ENCODE data around the gene ERH.
"Not testable (repeated sequence)": the region's sequence is repeated elsewhere in the genome, so short reads cannot be mapped to it uniquely, and the experiment has no call there.

Gene ERH

GRCh38 chr14:69398053-69398817, at the start of gene ERH, which contains the start of gene SLC39A9:
ERH (minus strand) TSS chr14:69398299; CDS start chr14:69398233, 66 bp downstream.
SLC39A9 (plus strand) TSS chr14:69398692; CDS start chr14:69399370, 678 bp downstream.
- peak within 1 kb of the TSS; percentile 100 for H3K27ac Mint-ChIP-seq
- peaks cover 69% of the 10 kb centered on the region for H3K4me1 Mint-ChIP-seq (ENCODE audit: low read depth)
- no peaks in the 10 kb centered on the region for H3K27me3 Mint-ChIP-seq
- no peaks in the 10 kb centered on the region for H3K9me3 Mint-ChIP-seq (ENCODE audit: low read depth)
- H3K36me3 Mint-ChIP-seq = peaks cover 5% of the 10 kb centered on the region
- peak within 1 kb of the TSS; percentile 98 for H3K4me3 Mint-ChIP-seq

- H3K27ac Mint-ChIP-seq = no peak overlapping the region
- no peaks in the 10 kb centered on the region for H3K9me3 Mint-ChIP-seq (ENCODE audit: low read depth)
- H3K36me3 Mint-ChIP-seq = peaks cover 18% of the 10 kb centered on the region
- H3K4me3 Mint-ChIP-seq = no peak overlapping the region
- H3K4me1 Mint-ChIP-seq (ENCODE audit: low read depth) = peaks cover 7% of the 10 kb centered on the region
- no peaks in the 10 kb centered on the region for H3K27me3 Mint-ChIP-seq
Observed at GRCh38 chr14:69443296-69443805, 45.3 kb upstream of the ERH start.

GRCh38 chr14:69441948-69442347, 43.8 kb upstream of the ERH start:
- Mint-ChIP-seq H3K36me3 (peaks cover 18% of the 10 kb centered on the region), H3K27ac (no peak overlapping the region), H3K4me1 (ENCODE audit: low read depth) (peaks cover 7% of the 10 kb centered on the region), H3K9me3 (ENCODE audit: low read depth) (no peaks in the 10 kb centered on the region), H3K27me3 (no peaks in the 10 kb centered on the region), H3K4me3 (peak overlapping the region; percentile 30)

- H3K4me1 Mint-ChIP-seq (ENCODE audit: low read depth) = peaks cover 16% of the 10 kb centered on the region
- H3K27ac Mint-ChIP-seq = no peak overlapping the region
- no peaks in the 10 kb centered on the region for H3K27me3 Mint-ChIP-seq
- H3K36me3 Mint-ChIP-seq = peaks cover 20% of the 10 kb centered on the region
- H3K9me3 Mint-ChIP-seq (ENCODE audit: low read depth) = no peaks in the 10 kb centered on the region
- no peak overlapping the region for H3K4me3 Mint-ChIP-seq
Observed at GRCh38 chr14:69439521-69440270, 41.6 kb upstream of the ERH start.

GRCh38 chr14:69432364-69432763, 34.3 kb upstream of the ERH start:
- H3K4me3 Mint-ChIP-seq = no peak overlapping the region
- H3K9me3 Mint-ChIP-seq (ENCODE audit: low read depth) = no peaks in the 10 kb centered on the region
- H3K36me3 Mint-ChIP-seq = peaks cover 30% of the 10 kb centered on the region
- H3K4me1 Mint-ChIP-seq (ENCODE audit: low read depth) = peaks cover 19% of the 10 kb centered on the region
- no peaks in the 10 kb centered on the region for H3K27me3 Mint-ChIP-seq
- no peak overlapping the region for H3K27ac Mint-ChIP-seq

- Mint-ChIP-seq H3K27ac (no peak overlapping the region), H3K9me3 (ENCODE audit: low read depth) (no peaks in the 10 kb centered on the region), H3K27me3 (no peaks in the 10 kb centered on the region), H3K36me3 (peaks cover 32% of the 10 kb centered on the region), H3K4me1 (ENCODE audit: low read depth) (peaks cover 17% of the 10 kb centered on the region), H3K4me3 (no peak overlapping the region)
Observed at GRCh38 chr14:69430306-69430939, 32.3 kb upstream of the ERH start.

- Mint-ChIP-seq H3K4me3 (no peak overlapping the region), H3K9me3 (ENCODE audit: low read depth) (no peaks in the 10 kb centered on the region), H3K27me3 (no peaks in the 10 kb centered on the region), H3K27ac (no peak overlapping the region), H3K4me1 (ENCODE audit: low read depth) (peaks cover 10% of the 10 kb centered on the region), H3K36me3 (peaks cover 34% of the 10 kb centered on the region)
Observed at GRCh38 chr14:69429643-69430042, 31.5 kb upstream of the ERH start.

GRCh38 chr14:69428289-69428998, 30.3 kb upstream of the ERH start:
- Mint-ChIP-seq H3K9me3 (ENCODE audit: low read depth) (no peaks in the 10 kb centered on the region), H3K27ac (no peak overlapping the region), H3K27me3 (no peaks in the 10 kb centered on the region), H3K4me1 (ENCODE audit: low read depth) (peaks cover 10% of the 10 kb centered on the region), H3K4me3 (no peak overlapping the region), H3K36me3 (peaks cover 38% of the 10 kb centered on the region)

- H3K4me1 Mint-ChIP-seq (ENCODE audit: low read depth) = peaks cover 7% of the 10 kb centered on the region
- H3K27ac Mint-ChIP-seq = no peak overlapping the region
- H3K9me3 Mint-ChIP-seq (ENCODE audit: low read depth) = no peaks in the 10 kb centered on the region
- no peak overlapping the region for H3K4me3 Mint-ChIP-seq
- peaks cover 38% of the 10 kb centered on the region for H3K36me3 Mint-ChIP-seq
- H3K27me3 Mint-ChIP-seq = no peaks in the 10 kb centered on the region
Observed at GRCh38 chr14:69427596-69427995, 29.5 kb upstream of the ERH start.

- peaks cover 30% of the 10 kb centered on the region for H3K36me3 Mint-ChIP-seq
- peaks cover 19% of the 10 kb centered on the region for H3K4me1 Mint-ChIP-seq (ENCODE audit: low read depth)
- H3K4me3 Mint-ChIP-seq = no peak overlapping the region
- H3K9me3 Mint-ChIP-seq (ENCODE audit: low read depth) = no peaks in the 10 kb centered on the region
- H3K27ac Mint-ChIP-seq = no peak overlapping the region
- H3K27me3 Mint-ChIP-seq = no peaks in the 10 kb centered on the region
Observed at GRCh38 chr14:69424149-69424923, 26.2 kb upstream of the ERH start.

- H3K36me3 Mint-ChIP-seq = peaks cover 22% of the 10 kb centered on the region
- H3K4me1 Mint-ChIP-seq (ENCODE audit: low read depth) = peaks cover 28% of the 10 kb centered on the region
- no peak overlapping the region for H3K27ac Mint-ChIP-seq
Observed at GRCh38 chr14:69423279-69423678, 25.2 kb upstream of the ERH start.

GRCh38 chr14:69416087-69416486, 18.0 kb upstream of the ERH start:
- H3K36me3 Mint-ChIP-seq; H3K27me3 Mint-ChIP-seq; H3K27ac Mint-ChIP-seq; H3K9me3 Mint-ChIP-seq (ENCODE audit: low read depth); H3K4me3 Mint-ChIP-seq: not testable (repeated sequence)
- H3K4me1 Mint-ChIP-seq (ENCODE audit: low read depth) = peaks cover 51% of the 10 kb centered on the region

More at GRCh38 chr14:69423279-69423678, 25.2 kb upstream of the ERH start:
- Mint-ChIP-seq H3K9me3 (ENCODE audit: low read depth) (no peaks in the 10 kb centered on the region), H3K27me3 (no peaks in the 10 kb centered on the region), H3K4me3 (no peak overlapping the region)

- no peak overlapping the region for H3K4me3 Mint-ChIP-seq
- H3K27ac Mint-ChIP-seq = no peak overlapping the region
- H3K27me3 Mint-ChIP-seq = no peaks in the 10 kb centered on the region
- H3K9me3 Mint-ChIP-seq (ENCODE audit: low read depth) = no peaks in the 10 kb centered on the region
- peaks cover 5% of the 10 kb centered on the region for H3K36me3 Mint-ChIP-seq
- H3K4me1 Mint-ChIP-seq (ENCODE audit: low read depth) = peaks cover 32% of the 10 kb centered on the region
Observed at GRCh38 chr14:69413483-69413882, 15.4 kb upstream of the ERH start.

All from activated naive CD8-positive, alpha-beta T cell (primary cell).